B cell (primary cell): ENCODE results near the gene SPRY1. TPM values are rescaled to one million over a fixed set of nuclear protein-coding genes. Genes with fewer than 3 reads are reported as not detected.

Experiments
- ATAC-seq: fragments of 200-7000 bp; cut with Tn5 transposase; one replicate; pipeline ENCODE4 v1.10.0; 2021; ENCODE audit warnings: low read depth, mild to moderate bottlenecking, moderate number of reproducible peaks, moderate library complexity
- CTCF ChIA-PET: fragments of 350-600 bp; sonication (Branson Sonifier 250); formaldehyde crosslinking; loops from one replicate; lab custom pipeline; 2021; ENCODE audit warnings: antibody characterized with exemption, inconsistent platforms; lab: Charles Lee
- POLR2A ChIA-PET: fragments of 350-600 bp; sonication (Branson Sonifier 250); formaldehyde crosslinking; loops from one replicate; lab custom pipeline; 2021; ENCODE audit warnings: antibody characterized with exemption; lab: Charles Lee
- DNase-seq: peaks from one replicate; pipeline ENCODE4 v3.0.0; 2013
- H2AFZ ChIP-seq: 2 replicates; pipeline ENCODE4 v1.6.1; 2012; ENCODE audit warnings: mild to moderate bottlenecking, low read depth, low read length; ENCODE audit not compliant: insufficient read depth, poor library complexity, severe bottlenecking
- H3K27ac ChIP-seq, 2 donors: 1 replicate in 1 of 2; 2 replicates in 1 of 2; pipeline ENCODE4 v1.5.1; 2012 to 2013; ENCODE audit warnings: low read length in 2 of 2, mild to moderate bottlenecking in 2 of 2, moderate library complexity in 1 of 2
- H3K27me3 ChIP-seq, 4 experiments: fragments of 200-600 bp in 1 of 4; sonication (generic) in 1 of 4; replicated peaks in 1 of 4; 1 replicate in 2 of 4; 2 replicates in 2 of 4; pipeline versions ENCODE4 v1.6.1 to v1.7.0; 2013 to 2016; ENCODE audit warnings: low read length in 3 of 4, mild to moderate bottlenecking in 2 of 4, mixed read lengths in 1 of 4, moderate library complexity in 1 of 4; ENCODE audit not compliant: insufficient read depth in 4 of 4, control insufficient read depth in 3 of 4; ENCODE audit errors: control extremely low read depth in 1 of 4
- H3K36me3 ChIP-seq, 2 experiments: replicated peaks in 1 of 2; 1 replicate in 1 of 2; 2 replicates in 1 of 2; pipeline versions ENCODE4 v1.6.1 to v1.7.1; 2013; ENCODE audit warnings: low read length in 1 of 2; ENCODE audit not compliant: insufficient read depth in 2 of 2, control insufficient read depth in 1 of 2; ENCODE audit errors: control extremely low read depth in 1 of 2, extremely low read depth in 1 of 2
- H3K4me1 ChIP-seq, 2 donors: fragments of 200-600 bp in 1 of 2; sonication (generic) in 1 of 2; 1 replicate in 1 of 2; 2 replicates in 1 of 2; pipeline versions ENCODE4 v1.5.1 to v1.6.1; 2013 to 2017; ENCODE audit warnings: low read length in 2 of 2; ENCODE audit not compliant: control insufficient read depth in 2 of 2, insufficient read depth in 2 of 2
- H3K4me2 ChIP-seq: replicated peaks from 2 replicates; pipeline ENCODE3; 2012; ENCODE audit warnings: mild to moderate bottlenecking, low read depth, low read length; ENCODE audit not compliant: poor library complexity, severe bottlenecking
- H3K4me3 ChIP-seq, 5 experiments: fragments of 200-600 bp in 1 of 5; sonication (generic) in 1 of 5; 1 replicate in 3 of 5; 2 replicates in 2 of 5; pipeline versions ENCODE4 v1.5.1 to v1.7.0; 2011 to 2016; ENCODE audit warnings: low read length in 4 of 5, mild to moderate bottlenecking in 4 of 5, low read depth in 2 of 5, control low read depth in 1 of 5, moderate library complexity in 1 of 5; ENCODE audit not compliant: insufficient read depth in 1 of 5; ENCODE audit errors: control extremely low read depth in 1 of 5, extremely low read depth in 1 of 5
- H3K79me2 ChIP-seq: fragments of 200-600 bp; sonication (generic); one replicate; pipeline ENCODE4 v1.6.0; 2016; ENCODE audit warnings: low read length; ENCODE audit not compliant: control insufficient read depth, insufficient read depth
- H3K9ac ChIP-seq: fragments of 200-600 bp; sonication (generic); 2 replicates; pipeline ENCODE4 v1.6.1; 2017; ENCODE audit warnings: mild to moderate bottlenecking, low read length, moderate library complexity
- H3K9me3 ChIP-seq, 3 donors: one replicate each; pipeline versions ENCODE4 v1.6.1 to v1.7.1; 2013; ENCODE audit warnings: low read length in 2 of 3; ENCODE audit not compliant: control insufficient read depth in 2 of 3, insufficient read depth in 1 of 3; ENCODE audit errors: control extremely low read depth in 1 of 3
- H4K20me1 ChIP-seq: 2 replicates; pipeline ENCODE4 v1.6.0; 2012; ENCODE audit warnings: mild to moderate bottlenecking, low read length; ENCODE audit not compliant: insufficient read depth, control insufficient read depth, poor library complexity, severe bottlenecking
- H3K27ac Mint-ChIP-seq: one replicate; pipeline ENCODE4 v1.8.0; 2021; ENCODE audit warnings: mixed read lengths
- H3K27me3 Mint-ChIP-seq: one replicate; pipeline ENCODE4 v1.8.0; 2021; ENCODE audit warnings: mixed read lengths
- H3K4me1 Mint-ChIP-seq: one replicate; pipeline ENCODE4 v1.8.0; 2021; ENCODE audit warnings: mixed read lengths
- H3K4me3 Mint-ChIP-seq: one replicate; pipeline ENCODE4 v1.8.0; 2021; ENCODE audit warnings: mixed read lengths
- H3K9me3 Mint-ChIP-seq: one replicate; pipeline ENCODE4 v1.8.0; 2022; ENCODE audit warnings: mixed read lengths; ENCODE audit not compliant: insufficient read depth
- EZH2 ChIP-seq: IDR thresholded peaks from 2 replicates; pipeline ENCODE4 v1.6.1; 2012; ENCODE audit warnings: borderline replicate concordance, low read depth, mild to moderate bottlenecking, moderate library complexity, low read length; ENCODE audit not compliant: insufficient read depth, poor library complexity, severe bottlenecking
- WGBS: methylation state at CpG from one replicate; pipeline ENCODE4 v1.1.5; 2013; ENCODE audit warnings: missing lambda C conversion rate; ENCODE audit not compliant: insufficient coverage; 5-methylcytosine and 5-hydroxymethylcytosine counted together
- intact Hi-C: fragments of 100-400 bp; cut with micrococcal nuclease; formaldehyde crosslinking; loops from one replicate; pipeline ENCODE4 v1.10.0; 2022
- polyA plus RNA-seq: library from polyadenylated mRNA; depleted of rRNA; stranded (reverse); fragments of >200 nt; gene quantifications from 2 replicates; pipeline ENCODE4 v1.2.3, GENCODE V29; 2012
- total RNA-seq, 2 donors: library from RNA; stranded (reverse); fragments of 120-200 nt in 1 of 2; gene quantifications; 1 replicate in 1 of 2; 2 replicates in 1 of 2; pipeline versions ENCODE4 v1.2.3 to v1.2.4, GENCODE V29; 2013 to 2022
- TF ChIP-seq, protein P1 (sequence below): fragments of 200-600 bp; IDR thresholded peaks from one replicate; pipeline ENCODE4 v1.8.0; 2022; ENCODE audit warnings: antibody characterized with exemption, mild to moderate bottlenecking

SPRY1 gene
- total and polyA plus RNA-seq, 2 donors (not counting 1 experiment from before 2014, with no cell fraction given), result 4.7 to 6.9 TPM

DNA sequence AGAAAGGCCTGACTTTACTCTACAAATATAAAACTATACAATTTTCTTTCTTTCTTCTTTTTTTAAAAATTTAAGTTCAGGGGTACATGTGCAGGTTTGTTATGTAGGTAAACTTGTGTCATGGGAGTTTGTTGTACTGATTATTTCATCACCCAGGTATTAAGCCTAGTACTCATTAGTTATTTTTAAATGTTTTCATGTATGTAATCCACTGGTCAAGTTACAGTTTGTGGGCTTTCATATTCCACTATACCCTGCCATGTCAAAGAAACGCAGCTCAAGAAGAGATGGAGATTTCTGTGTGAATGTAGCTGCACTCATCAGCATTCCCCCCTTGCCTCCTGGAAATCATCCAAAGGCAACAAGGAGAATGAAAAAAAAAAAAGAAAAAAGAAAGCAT, 31.2 kb upstream of the SPRY1 start:
- H3K9ac ChIP-seq, result no peak overlapping the region
- no peaks in the 10 kb centered on the region for H3K9me3 Mint-ChIP-seq
- ChIA-PET POLR2A (no interaction called here), CTCF (no interaction called here)
- no peaks in the 10 kb centered on the region for H3K27me3 ChIP-seq
- peaks cover 7 to 17% of the 10 kb centered on the region in 2 donors for H3K4me1 ChIP-seq
- intact Hi-C loops, result no loop called here
- no peaks in the 10 kb centered on the region for H3K79me2 ChIP-seq
- H3K9me3 ChIP-seq, result no peaks in the 10 kb centered on the region
- H3K36me3 ChIP-seq, result no peaks in the 10 kb centered on the region
- H4K20me1 ChIP-seq, result no peaks in the 10 kb centered on the region
- no peak overlapping the region for H3K4me3 ChIP-seq
- no peak overlapping the region for H3K4me2 ChIP-seq
- no peak for TF ChIP-seq EZH2
- H3K4me1 Mint-ChIP-seq, result peaks cover 18% of the 10 kb centered on the region
- no peak overlapping the region for H2AFZ ChIP-seq
- no peak for DNase-seq
- WGBS, result no CpG with 5 or more reads among the region's 1 CpG
- H3K27me3 Mint-ChIP-seq, result no peaks in the 10 kb centered on the region
- no peak overlapping the region for H3K27ac ChIP-seq
- ATAC-seq, result no peak
- no peak overlapping the region for H3K4me3 Mint-ChIP-seq
- H3K27ac Mint-ChIP-seq, result no peak overlapping the region

DNA sequence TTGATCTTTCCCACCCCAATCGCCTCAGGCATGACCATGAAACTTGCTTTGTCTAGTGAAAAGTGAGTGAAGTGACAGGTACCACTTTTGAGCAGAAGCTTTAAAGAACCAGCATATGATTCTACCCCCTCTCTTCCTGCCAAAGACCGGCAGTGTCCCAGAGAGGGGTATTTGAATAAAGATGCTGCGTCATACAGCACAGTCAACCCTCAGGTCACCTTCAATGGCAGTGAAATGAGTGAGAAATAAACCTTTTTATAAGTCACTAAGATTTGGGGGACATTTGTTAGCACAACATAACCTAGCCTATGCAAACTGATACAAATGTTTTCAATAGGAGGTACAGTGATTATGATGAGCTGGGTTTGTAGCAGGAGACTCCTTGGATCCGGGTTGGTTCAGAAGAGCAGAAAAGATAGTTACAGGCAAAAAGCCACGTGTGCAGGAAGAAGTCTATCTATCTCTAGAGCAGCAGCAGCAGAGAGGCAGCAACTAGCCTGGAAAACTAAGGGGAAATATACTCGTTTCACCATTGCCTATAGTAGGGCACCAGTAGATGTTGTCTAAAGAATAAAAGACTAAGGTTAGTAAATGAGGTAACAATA, 30.3 kb upstream of the SPRY1 start:
- Histone ChIP-seq H4K20me1 (no peaks in the 10 kb centered on the region), H3K27me3 (no peaks in the 10 kb centered on the region), H3K4me2 (no peak overlapping the region), H3K79me2 (no peaks in the 10 kb centered on the region), H3K4me3 (no peak overlapping the region), H3K9me3 (no peaks in the 10 kb centered on the region), H3K27ac (no peak overlapping the region), H3K4me1 (peaks cover 7 to 17% of the 10 kb centered on the region in 2 donors), H3K36me3 (no peaks in the 10 kb centered on the region), H3K9ac (no peak overlapping the region), H2AFZ (no peak overlapping the region)
- TF ChIP-seq, protein P1, sequence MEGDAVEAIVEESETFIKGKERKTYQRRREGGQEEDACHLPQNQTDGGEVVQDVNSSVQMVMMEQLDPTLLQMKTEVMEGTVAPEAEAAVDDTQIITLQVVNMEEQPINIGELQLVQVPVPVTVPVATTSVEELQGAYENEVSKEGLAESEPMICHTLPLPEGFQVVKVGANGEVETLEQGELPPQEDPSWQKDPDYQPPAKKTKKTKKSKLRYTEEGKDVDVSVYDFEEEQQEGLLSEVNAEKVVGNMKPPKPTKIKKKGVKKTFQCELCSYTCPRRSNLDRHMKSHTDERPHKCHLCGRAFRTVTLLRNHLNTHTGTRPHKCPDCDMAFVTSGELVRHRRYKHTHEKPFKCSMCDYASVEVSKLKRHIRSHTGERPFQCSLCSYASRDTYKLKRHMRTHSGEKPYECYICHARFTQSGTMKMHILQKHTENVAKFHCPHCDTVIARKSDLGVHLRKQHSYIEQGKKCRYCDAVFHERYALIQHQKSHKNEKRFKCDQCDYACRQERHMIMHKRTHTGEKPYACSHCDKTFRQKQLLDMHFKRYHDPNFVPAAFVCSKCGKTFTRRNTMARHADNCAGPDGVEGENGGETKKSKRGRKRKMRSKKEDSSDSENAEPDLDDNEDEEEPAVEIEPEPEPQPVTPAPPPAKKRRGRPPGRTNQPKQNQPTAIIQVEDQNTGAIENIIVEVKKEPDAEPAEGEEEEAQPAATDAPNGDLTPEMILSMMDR, result no peak
- TF ChIP-seq EZH2, result no peak
- CTCF ChIA-PET, result no interaction called here
- no peak for ATAC-seq
- Mint-ChIP-seq H3K27me3 (no peaks in the 10 kb centered on the region), H3K4me1 (peaks cover 18% of the 10 kb centered on the region), H3K4me3 (no peak overlapping the region), H3K27ac (no peak overlapping the region), H3K9me3 (no peaks in the 10 kb centered on the region)
- intact Hi-C loops, result no loop called here
- POLR2A ChIA-PET, result no interaction called here
- 100% methylated on average over 1 of the region's 6 CpGs for WGBS
- DNase-seq, result no peak
